HCT116 (cell line): ENCODE results near the gene SLC29A1. TPM values are rescaled to one million over a fixed set of nuclear protein-coding genes. Genes with fewer than 3 reads are reported as not detected.

Source experiments
- ATAC-seq: fragments of 200-7000 bp; cut with Tn5 transposase; 2 replicates; pipeline ENCODE4 v1.9.1; 2020; ENCODE audit warnings: mild to moderate bottlenecking, moderate library complexity
- BruUV-seq: library from RNA; stranded (reverse); fragments of 400-500 nt; replicated peaks from 2 replicates; lab custom pipeline; 2021; lab: Mats Ljungman, UMichigan
- CTCF ChIA-PET: fragments of 300-600 bp; sonication (Branson Sonifier 250); formaldehyde crosslinking; loops from one replicate; lab custom pipeline; 2021; ENCODE audit warnings: antibody characterized with exemption; lab: Charles Lee
- POLR2A ChIA-PET: fragments of 300-600, 350-600 bp; sonication (Branson Sonifier 250); formaldehyde crosslinking; loops from one replicate; lab custom pipeline; 2021; ENCODE audit warnings: antibody characterized with exemption; lab: Charles Lee
- RAD21 ChIA-PET, 2 experiments: fragments of 300-600 bp; sonication (Branson Sonifier 250); formaldehyde crosslinking; loops; one replicate each; lab custom pipeline; 2023; ENCODE audit warnings: low total read pairs in 2 of 2; ENCODE audit not compliant: uncharacterized antibody in 2 of 2, unreplicated experiment in 2 of 2, low non-redundant PET in 1 of 2; lab: Charles Lee
- DNase-seq: peaks from one replicate; pipeline ENCODE4 v3.0.0-alpha.2; 2010; ENCODE audit warnings: low read depth, low spot score
- H2AFZ ChIP-seq: fragments of 200-600 bp; shearing (Covaris generic), sonication (generic); 2 replicates; pipeline ENCODE4 v1.6.1; 2017; ENCODE audit warnings: low read depth, mixed run types, mixed read lengths, antibody characterized with exemption, low read length; ENCODE audit not compliant: poor library complexity, severe bottlenecking
- H3K27ac ChIP-seq: 2 replicates; pipeline ENCODE4 v1.5.1; 2012; ENCODE audit warnings: low read depth, low read length
- H3K27me3 ChIP-seq: fragments of 200-600 bp; sonication (generic); 2 replicates; pipeline ENCODE4 v1.6.1; 2016; ENCODE audit warnings: mixed run types, low read length, mixed read lengths; ENCODE audit not compliant: insufficient read depth
- H3K36me3 ChIP-seq, 2 experiments: fragments of 200-500 bp in 1 of 2; fragments of 200-600 bp in 1 of 2; sonication (Bioruptor generic) in 1 of 2; sonication (generic) in 1 of 2; 2 replicates each; pipeline versions ENCODE4 v1.5.1 to v1.6.1; 2014 to 2016; ENCODE audit warnings: low read length in 2 of 2, inconsistent platforms in 1 of 2, mixed read lengths in 1 of 2, mixed run types in 1 of 2; ENCODE audit not compliant: insufficient read depth in 2 of 2, control insufficient read depth in 1 of 2
- H3K4me1 ChIP-seq, 2 experiments: fragments of 200-600 bp in 1 of 2; sonication (generic) in 1 of 2; 2 replicates each; pipeline versions ENCODE4 v1.5.1 to v1.6.1; 2012 to 2017; ENCODE audit warnings: low read length in 2 of 2, inconsistent platforms in 1 of 2, mild to moderate bottlenecking in 1 of 2, mixed read lengths in 1 of 2, mixed run types in 1 of 2, moderate library complexity in 1 of 2; ENCODE audit not compliant: insufficient read depth in 2 of 2, control insufficient read depth in 1 of 2
- H3K4me2 ChIP-seq: fragments of 200-600 bp; sonication (generic); 2 replicates; pipeline ENCODE4 v1.6.1; 2017; ENCODE audit warnings: mixed run types, low read length, mixed read lengths
- H3K4me3 ChIP-seq, 2 experiments: fragments of 200-600 bp in 1 of 2; sonication (generic) in 1 of 2; replicated peaks in 1 of 2; 2 replicates each; pipeline ENCODE4 v1.5.1; 2011 to 2016; ENCODE audit warnings: low read length in 2 of 2, control low read depth in 1 of 2, low read depth in 1 of 2, mild to moderate bottlenecking in 1 of 2, mixed read lengths in 1 of 2, mixed run types in 1 of 2
- H3K79me2 ChIP-seq: fragments of 200-600 bp; sonication (generic); 2 replicates; pipeline ENCODE4 v1.6.1; 2017; ENCODE audit warnings: mild to moderate bottlenecking, mixed run types, low read length, moderate library complexity, mixed read lengths; ENCODE audit not compliant: insufficient read depth
- H3K9ac ChIP-seq: fragments of 200-600 bp; sonication (generic); 2 replicates; pipeline ENCODE4 v1.6.1; 2016; ENCODE audit warnings: low read length, mixed read lengths
- H3K9me2 ChIP-seq: fragments of 200-600 bp; sonication (generic), shearing (Covaris generic); 2 replicates; pipeline ENCODE4 v1.6.1; 2017; ENCODE audit warnings: mixed run types, mild to moderate bottlenecking, moderate library complexity; ENCODE audit not compliant: insufficient read depth
- H3K9me3 ChIP-seq, 2 experiments: fragments of 200-500 bp in 1 of 2; fragments of 200-600 bp in 1 of 2; sonication (Bioruptor generic) in 1 of 2; sonication (generic) in 1 of 2; 2 replicates each; pipeline ENCODE4 v1.6.1; 2014 to 2017; ENCODE audit warnings: low read length in 2 of 2, mixed read lengths in 2 of 2, inconsistent platforms in 1 of 2, low read depth in 1 of 2, mild to moderate bottlenecking in 1 of 2, mixed run types in 1 of 2, moderate library complexity in 1 of 2; ENCODE audit not compliant: control insufficient read depth in 1 of 2, insufficient read depth in 1 of 2
- H4K20me1 ChIP-seq: fragments of 200-600 bp; sonication (generic), shearing (Covaris generic); 2 replicates; pipeline ENCODE4 v1.6.1; 2017; ENCODE audit warnings: mixed run types, mild to moderate bottlenecking, moderate library complexity; ENCODE audit not compliant: insufficient read depth
- CEBPB ChIP-seq: IDR thresholded peaks from 2 replicates; pipeline ENCODE4 v1.6.1; 2012; ENCODE audit warnings: low read depth
- ELF1 ChIP-seq: IDR thresholded peaks from 2 replicates; pipeline ENCODE4 v1.6.1; 2012; ENCODE audit warnings: low read depth, borderline replicate concordance
- EZH2 ChIP-seq: fragments of 200-600 bp; sonication (generic); IDR thresholded peaks from 2 replicates; pipeline ENCODE4 v1.6.1; 2017; ENCODE audit warnings: antibody characterized with exemption, mixed run types
- EZH2phosphoT487 ChIP-seq: fragments of 200-600 bp; IDR thresholded peaks from 2 replicates; pipeline ENCODE4 v1.6.1; 2018; ENCODE audit warnings: antibody characterized with exemption, borderline replicate concordance
- FOSL1 ChIP-seq: IDR thresholded peaks from 2 replicates; pipeline ENCODE4 v1.6.1; 2012; ENCODE audit warnings: low read depth
- JUND ChIP-seq: IDR thresholded peaks from 2 replicates; pipeline ENCODE4 v1.6.1; 2012
- POLR2A ChIP-seq: IDR thresholded peaks from 2 replicates; pipeline ENCODE4 v1.7.0; 2011; ENCODE audit warnings: borderline replicate concordance; ENCODE audit not compliant: insufficient read depth, insufficient read length; ENCODE audit errors: extremely low read depth
- POLR2AphosphoS5 ChIP-seq: IDR thresholded peaks from 2 replicates; pipeline ENCODE4 v1.6.1; 2011; ENCODE audit warnings: mild to moderate bottlenecking, low read depth, low read length, moderate library complexity
- SIN3A ChIP-seq: IDR thresholded peaks from 2 replicates; pipeline ENCODE4 v1.6.1; 2012; ENCODE audit warnings: low read depth
- SP1 ChIP-seq: IDR thresholded peaks from 2 replicates; pipeline ENCODE4 v1.6.1; 2012; ENCODE audit warnings: low read depth
- SRF ChIP-seq: IDR thresholded peaks from 2 replicates; pipeline ENCODE4 v1.6.1; 2012; ENCODE audit warnings: low read depth
- TCF7L2 ChIP-seq: IDR thresholded peaks from 2 replicates; pipeline ENCODE4 v1.7.0; 2011; ENCODE audit warnings: borderline replicate concordance, inconsistent platforms; ENCODE audit not compliant: insufficient read depth, insufficient read length; ENCODE audit errors: extremely low read depth
- YY1 ChIP-seq: IDR thresholded peaks from 2 replicates; pipeline ENCODE4 v1.6.1; 2011; ENCODE audit warnings: low read length, low read depth, moderate library complexity, mild to moderate bottlenecking; ENCODE audit not compliant: insufficient replicate concordance; ENCODE audit errors: extremely low read depth
- ZFX ChIP-seq: fragments of 450-650 bp; IDR thresholded peaks from 2 replicates; pipeline ENCODE4 v1.6.1; 2017
- ZNF274 ChIP-seq: fragments of 200-500 bp; sonication (Bioruptor generic); IDR thresholded peaks from 2 replicates; pipeline ENCODE4 v1.6.1; 2014; ENCODE audit warnings: mild to moderate bottlenecking, low read depth, low read length, inconsistent platforms
- intact Hi-C: fragments of 100-400 bp; cut with micrococcal nuclease; formaldehyde crosslinking; loops from 2 replicates; pipeline ENCODE4 v1.10.0; 2022
- total RNA-seq: library from RNA; stranded (reverse); gene quantifications from one replicate; pipeline ENCODE4 v1.2.1, GENCODE V29; 2021; ENCODE audit not compliant: unreplicated experiment
- TF ChIP-seq, protein P1 (sequence below): IDR thresholded peaks from 2 replicates; pipeline ENCODE4 v1.6.1; 2011; ENCODE audit warnings: mild to moderate bottlenecking, low read length, moderate library complexity; ENCODE audit not compliant: insufficient replicate concordance; ENCODE audit errors: extremely low read depth
- TF ChIP-seq, protein P2 (sequence below): IDR thresholded peaks from 2 replicates; pipeline ENCODE4 v1.6.1; 2012; ENCODE audit warnings: low read depth
- TF ChIP-seq, protein P3 (sequence below), 3 experiments: fragments of 200-600 bp in 1 of 3; sonication (generic) in 1 of 3; IDR thresholded peaks in 2 of 3; conservative IDR thresholded peaks in 1 of 3; 2 replicates each; pipeline ENCODE4 v1.5.1; 2012 to 2017; ENCODE audit warnings: low read depth in 2 of 3, low read length in 2 of 3, antibody characterized with exemption in 1 of 3, borderline replicate concordance in 1 of 3, control low read depth in 1 of 3, mild to moderate bottlenecking in 1 of 3, mixed read lengths in 1 of 3, mixed run types in 1 of 3, moderate library complexity in 1 of 3; ENCODE audit not compliant: insufficient read depth in 1 of 3
- TF ChIP-seq, protein P4 (sequence below): IDR thresholded peaks from 2 replicates; pipeline ENCODE4 v1.6.1; 2012
- TF ChIP-seq, protein P5 (sequence below): IDR thresholded peaks from 2 replicates; pipeline ENCODE4 v1.6.1; 2012

SLC29A1 gene
- total RNA-seq, 1 experiment from 2014 or later: 67.6 TPM

GRCh38 chr6:44277763-44278162 is 54.4 kb downstream of the SLC29A1 start:
- CTCF ChIA-PET: interaction anchor here (1.8 kb wide), 1 partner anchor 10 kb away, joined by 6 read pairs; no protein-coding TSS in a partner anchor

More at GRCh38 chr6:44277763-44278162, 54.4 kb downstream of the SLC29A1 start:
- Histone ChIP-seq H3K36me3 (no peaks in the 10 kb centered on the region), H2AFZ (no peak overlapping the region), H3K9ac (no peak overlapping the region), H3K27ac (no peak overlapping the region), H3K9me3 (no peaks in the 10 kb centered on the region), H3K4me1 (peaks cover 6 to 12% of the 10 kb centered on the region in 2 experiments), H3K4me3 (no peak overlapping the region), H3K79me2 (no peaks in the 10 kb centered on the region), H3K4me2 (no peak overlapping the region), H3K9me2 (no peaks in the 10 kb centered on the region), H4K20me1 (no peaks in the 10 kb centered on the region), H3K27me3 (no peaks in the 10 kb centered on the region; the same call in 1 of the 2 replicates)
- intact Hi-C loops: no loop called here
- POLR2A ChIA-PET: no interaction called here
- RAD21 ChIA-PET: no interaction called here
- TF ChIP-seq YY1 (no peak), SRF (no peak), CEBPB (no peak), ZNF274 (no peak), FOSL1 (no peak), POLR2AphosphoS5 (no peak), EZH2 (no peak), ELF1 (no peak), TCF7L2 (no peak), POLR2A (no peak), SP1 (no peak), ZFX (no peak), JUND (no peak), EZH2phosphoT487 (no peak), SIN3A (no peak)
- TF ChIP-seq, protein P1, sequence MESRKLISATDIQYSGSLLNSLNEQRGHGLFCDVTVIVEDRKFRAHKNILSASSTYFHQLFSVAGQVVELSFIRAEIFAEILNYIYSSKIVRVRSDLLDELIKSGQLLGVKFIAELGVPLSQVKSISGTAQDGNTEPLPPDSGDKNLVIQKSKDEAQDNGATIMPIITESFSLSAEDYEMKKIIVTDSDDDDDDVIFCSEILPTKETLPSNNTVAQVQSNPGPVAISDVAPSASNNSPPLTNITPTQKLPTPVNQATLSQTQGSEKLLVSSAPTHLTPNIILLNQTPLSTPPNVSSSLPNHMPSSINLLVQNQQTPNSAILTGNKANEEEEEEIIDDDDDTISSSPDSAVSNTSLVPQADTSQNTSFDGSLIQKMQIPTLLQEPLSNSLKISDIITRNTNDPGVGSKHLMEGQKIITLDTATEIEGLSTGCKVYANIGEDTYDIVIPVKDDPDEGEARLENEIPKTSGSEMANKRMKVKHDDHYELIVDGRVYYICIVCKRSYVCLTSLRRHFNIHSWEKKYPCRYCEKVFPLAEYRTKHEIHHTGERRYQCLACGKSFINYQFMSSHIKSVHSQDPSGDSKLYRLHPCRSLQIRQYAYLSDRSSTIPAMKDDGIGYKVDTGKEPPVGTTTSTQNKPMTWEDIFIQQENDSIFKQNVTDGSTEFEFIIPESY: no peak
- TF ChIP-seq, protein P2, sequence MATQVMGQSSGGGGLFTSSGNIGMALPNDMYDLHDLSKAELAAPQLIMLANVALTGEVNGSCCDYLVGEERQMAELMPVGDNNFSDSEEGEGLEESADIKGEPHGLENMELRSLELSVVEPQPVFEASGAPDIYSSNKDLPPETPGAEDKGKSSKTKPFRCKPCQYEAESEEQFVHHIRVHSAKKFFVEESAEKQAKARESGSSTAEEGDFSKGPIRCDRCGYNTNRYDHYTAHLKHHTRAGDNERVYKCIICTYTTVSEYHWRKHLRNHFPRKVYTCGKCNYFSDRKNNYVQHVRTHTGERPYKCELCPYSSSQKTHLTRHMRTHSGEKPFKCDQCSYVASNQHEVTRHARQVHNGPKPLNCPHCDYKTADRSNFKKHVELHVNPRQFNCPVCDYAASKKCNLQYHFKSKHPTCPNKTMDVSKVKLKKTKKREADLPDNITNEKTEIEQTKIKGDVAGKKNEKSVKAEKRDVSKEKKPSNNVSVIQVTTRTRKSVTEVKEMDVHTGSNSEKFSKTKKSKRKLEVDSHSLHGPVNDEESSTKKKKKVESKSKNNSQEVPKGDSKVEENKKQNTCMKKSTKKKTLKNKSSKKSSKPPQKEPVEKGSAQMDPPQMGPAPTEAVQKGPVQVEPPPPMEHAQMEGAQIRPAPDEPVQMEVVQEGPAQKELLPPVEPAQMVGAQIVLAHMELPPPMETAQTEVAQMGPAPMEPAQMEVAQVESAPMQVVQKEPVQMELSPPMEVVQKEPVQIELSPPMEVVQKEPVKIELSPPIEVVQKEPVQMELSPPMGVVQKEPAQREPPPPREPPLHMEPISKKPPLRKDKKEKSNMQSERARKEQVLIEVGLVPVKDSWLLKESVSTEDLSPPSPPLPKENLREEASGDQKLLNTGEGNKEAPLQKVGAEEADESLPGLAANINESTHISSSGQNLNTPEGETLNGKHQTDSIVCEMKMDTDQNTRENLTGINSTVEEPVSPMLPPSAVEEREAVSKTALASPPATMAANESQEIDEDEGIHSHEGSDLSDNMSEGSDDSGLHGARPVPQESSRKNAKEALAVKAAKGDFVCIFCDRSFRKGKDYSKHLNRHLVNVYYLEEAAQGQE: no peak
- TF ChIP-seq, protein P3, sequence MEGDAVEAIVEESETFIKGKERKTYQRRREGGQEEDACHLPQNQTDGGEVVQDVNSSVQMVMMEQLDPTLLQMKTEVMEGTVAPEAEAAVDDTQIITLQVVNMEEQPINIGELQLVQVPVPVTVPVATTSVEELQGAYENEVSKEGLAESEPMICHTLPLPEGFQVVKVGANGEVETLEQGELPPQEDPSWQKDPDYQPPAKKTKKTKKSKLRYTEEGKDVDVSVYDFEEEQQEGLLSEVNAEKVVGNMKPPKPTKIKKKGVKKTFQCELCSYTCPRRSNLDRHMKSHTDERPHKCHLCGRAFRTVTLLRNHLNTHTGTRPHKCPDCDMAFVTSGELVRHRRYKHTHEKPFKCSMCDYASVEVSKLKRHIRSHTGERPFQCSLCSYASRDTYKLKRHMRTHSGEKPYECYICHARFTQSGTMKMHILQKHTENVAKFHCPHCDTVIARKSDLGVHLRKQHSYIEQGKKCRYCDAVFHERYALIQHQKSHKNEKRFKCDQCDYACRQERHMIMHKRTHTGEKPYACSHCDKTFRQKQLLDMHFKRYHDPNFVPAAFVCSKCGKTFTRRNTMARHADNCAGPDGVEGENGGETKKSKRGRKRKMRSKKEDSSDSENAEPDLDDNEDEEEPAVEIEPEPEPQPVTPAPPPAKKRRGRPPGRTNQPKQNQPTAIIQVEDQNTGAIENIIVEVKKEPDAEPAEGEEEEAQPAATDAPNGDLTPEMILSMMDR (IDR thresholded peaks at IDR 0.05 in 2 of 3, conservative IDR thresholded peaks at IDR 0.05 in 1 of 3; ENCODE audit: borderline replicate concordance in 1 of 3, insufficient read depth in 1 of 3, low read depth in 2 of 3, low read length in 2 of 3): no peak
- TF ChIP-seq, protein P4, sequence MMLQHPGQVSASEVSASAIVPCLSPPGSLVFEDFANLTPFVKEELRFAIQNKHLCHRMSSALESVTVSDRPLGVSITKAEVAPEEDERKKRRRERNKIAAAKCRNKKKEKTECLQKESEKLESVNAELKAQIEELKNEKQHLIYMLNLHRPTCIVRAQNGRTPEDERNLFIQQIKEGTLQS: no peak
- TF ChIP-seq, protein P5, sequence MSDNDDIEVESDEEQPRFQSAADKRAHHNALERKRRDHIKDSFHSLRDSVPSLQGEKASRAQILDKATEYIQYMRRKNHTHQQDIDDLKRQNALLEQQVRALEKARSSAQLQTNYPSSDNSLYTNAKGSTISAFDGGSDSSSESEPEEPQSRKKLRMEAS: no peak
- no TSS peak for BruUV-seq
- ATAC-seq (no peak), DNase-seq (no peak)
